RWPE2 (cell line): ENCODE results near the gene ASNSD1.
"Not testable (repeated sequence)": the region's sequence is repeated elsewhere in the genome, so short reads cannot be mapped to it uniquely, and the experiment has no call there.

Experiments used
- ATAC-seq: fragments of 200-7000 bp; cut with Tn5 transposase; 3 replicates; pipeline ENCODE4 v1.9.1; 2021; ENCODE audit warnings: low read depth
- DNase-seq: peaks from one replicate; pipeline ENCODE4 v3.0.0-alpha.2; 2020; ENCODE audit warnings: low spot score
- H3K27ac ChIP-seq: fragments of 450-650 bp; 2 replicates; pipeline ENCODE4 v1.5.1; 2017; ENCODE audit warnings: mild to moderate bottlenecking; ENCODE audit not compliant: poor library complexity, severe bottlenecking
- H3K27me3 ChIP-seq: fragments of 250-450 bp; sonication (Bioruptor Pico); 2 replicates; pipeline ENCODE4 v1.5.1; 2021; ENCODE audit warnings: mild to moderate bottlenecking, moderate library complexity; ENCODE audit not compliant: insufficient read depth, poor library complexity, severe bottlenecking
- H3K36me3 ChIP-seq: fragments of 250-450 bp; sonication (Bioruptor Pico); 2 replicates; pipeline ENCODE4 v1.5.1; 2020; ENCODE audit warnings: low read depth, mild to moderate bottlenecking, moderate library complexity
- H3K4me1 ChIP-seq: fragments of 250-450 bp; sonication (Bioruptor Pico); 2 replicates; pipeline ENCODE4 v1.5.1; 2021; ENCODE audit warnings: mild to moderate bottlenecking, moderate library complexity; ENCODE audit not compliant: insufficient read depth, poor library complexity, severe bottlenecking
- H3K4me3 ChIP-seq: fragments of 250-450 bp; sonication (Bioruptor Pico); 2 replicates; pipeline ENCODE4 v1.5.1; 2021; ENCODE audit warnings: mild to moderate bottlenecking, moderate library complexity; ENCODE audit not compliant: severe bottlenecking
- H3K9me3 ChIP-seq: fragments of 250-450 bp; sonication (Bioruptor Pico); 2 replicates; pipeline ENCODE4 v1.5.1; 2021; ENCODE audit warnings: mild to moderate bottlenecking, moderate library complexity; ENCODE audit not compliant: severe bottlenecking
- CTCF ChIP-seq: fragments of 450-650 bp; IDR thresholded peaks from one replicate; pipeline ENCODE4 v1.5.1; 2017; ENCODE audit warnings: mild to moderate bottlenecking, moderate library complexity; ENCODE audit not compliant: poor library complexity, severe bottlenecking

Gene ASNSD1

GRCh38 chr2:189641590-189641989 lies 19.7 kb upstream of the ASNSD1 start:
- TF ChIP-seq CTCF, result no peak
- Histone ChIP-seq H3K27ac (no peak overlapping the region), H3K27me3 (no peaks in the 10 kb centered on the region), H3K4me3 (no peak overlapping the region), H3K4me1 (no peaks in the 10 kb centered on the region), H3K9me3 (no peaks in the 10 kb centered on the region), H3K36me3 (no peaks in the 10 kb centered on the region)
- ATAC-seq, result no peak
- no peak for DNase-seq

- H3K27ac ChIP-seq, result no peak overlapping the region
- ATAC-seq (no peak), DNase-seq (no peak)
- no peaks in the 10 kb centered on the region for H3K9me3 ChIP-seq
- no peaks in the 10 kb centered on the region for H3K27me3 ChIP-seq
- no peaks in the 10 kb centered on the region for H3K4me1 ChIP-seq
- H3K36me3 ChIP-seq, result no peaks in the 10 kb centered on the region
- no peak for TF ChIP-seq CTCF
- no peak overlapping the region for H3K4me3 ChIP-seq
These were observed 14.7 kb upstream of the ASNSD1 start for GRCh38 chr2:189646521-189646920.

- H3K4me1 ChIP-seq, result no peaks in the 10 kb centered on the region
- H3K27ac ChIP-seq, result no peak overlapping the region
- H3K4me3 ChIP-seq, result no peak overlapping the region
- DNase-seq, result no peak
- H3K9me3 ChIP-seq, result no peaks in the 10 kb centered on the region
- no peak for TF ChIP-seq CTCF
- no peaks in the 10 kb centered on the region for H3K27me3 ChIP-seq
- no peak for ATAC-seq
- H3K36me3 ChIP-seq, result no peaks in the 10 kb centered on the region
These were observed 12.3 kb upstream of the ASNSD1 start for GRCh38 chr2:189648846-189649509.

- H3K36me3 ChIP-seq, result no peaks in the 10 kb centered on the region
- H3K27me3 ChIP-seq, result no peaks in the 10 kb centered on the region
- TF ChIP-seq CTCF, result no peak
- DNase-seq (no peak), ATAC-seq (no peak)
- H3K9me3 ChIP-seq, result no peaks in the 10 kb centered on the region
- H3K4me3 ChIP-seq, result no peak overlapping the region
- no peaks in the 10 kb centered on the region for H3K4me1 ChIP-seq
- H3K27ac ChIP-seq, result no peak overlapping the region
These were observed 10.0 kb upstream of the ASNSD1 start for GRCh38 chr2:189651284-189651683.

- not testable (repeated sequence) for H3K27me3 ChIP-seq, H3K9me3 ChIP-seq, H3K27ac ChIP-seq, H3K4me1 ChIP-seq, H3K36me3 ChIP-seq, DNase-seq, H3K4me3 ChIP-seq, ATAC-seq
These were observed 7.8 kb upstream of the ASNSD1 start for GRCh38 chr2:189653464-189653863.
